ENCODE measurements around the gene ANKRD6. TPM values are rescaled to one million over a fixed set of nuclear protein-coding genes. Genes with fewer than 3 reads are reported as not detected.

The ANKRD6 gene
- polyA plus RNA-seq, 3 donors, result 0.93 to 3.0 (median 1.2) TPM

GRCh38 chr6:89591745-89592144, 158.8 kb downstream of the ANKRD6 start:
- no peak for TF ChIP-seq CTCF (IDR thresholded peaks at IDR 0.05)

GRCh38 chr6:89596056-89596455, 163.1 kb downstream of the ANKRD6 start:
- Mint-ChIP-seq H3K4me3 (no peak overlapping the region), H3K4me1 (peaks cover 14% of the 10 kb centered on the region), H3K36me3 (no peaks in the 10 kb centered on the region), H3K9me3 (peaks cover 0 to 5% (median 2%) of the 10 kb centered on the region in 7 donors), H3K27me3 (ENCODE audit: low read depth in 3 of 3) (no peaks in the 10 kb centered on the region), H3K27ac (peak overlapping the region in 3 of 7 donors; percentile 60 to 84 (median 70))
- Histone ChIP-seq H2AFZ (ENCODE audit: insufficient read depth, low read depth, low read length, poor library complexity, severe bottlenecking) (peak overlapping the region; percentile 11), H3K4me1 (ENCODE audit: control insufficient read depth in 1 of 2, insufficient read depth in 2 of 2, low read length in 2 of 2) (peaks cover 8 to 15% of the 10 kb centered on the region in 2 donors), H3K4me3 (replicated peaks in 1 of 3; ENCODE audit: low read depth in 2 of 3, low read length in 3 of 3) (no peak overlapping the region), H4K20me1 (ENCODE audit: insufficient read depth, low read length) (no peaks in the 10 kb centered on the region), H3K36me3 (replicated peaks in 1 of 2; ENCODE audit: control insufficient read depth in 1 of 2, insufficient read depth in 2 of 2, low read length in 2 of 2) (no peaks in the 10 kb centered on the region), H3K9me3 (replicated peaks in 1 of 2; ENCODE audit: control insufficient read depth in 1 of 2, insufficient read depth in 1 of 2, low read length in 2 of 2) (no peaks in the 10 kb centered on the region), H3K27me3 (ENCODE audit: control insufficient read depth in 2 of 2, insufficient read depth in 2 of 2, low read length in 2 of 2) (no peaks in the 10 kb centered on the region), H3K9ac (ENCODE audit: insufficient read depth, low read length, poor library complexity, severe bottlenecking) (no peak overlapping the region), H3K4me2 (replicated peaks; ENCODE audit: extremely low read depth, low read length, poor library complexity, severe bottlenecking) (no peak overlapping the region), H3K27ac (ENCODE audit: low read depth in 1 of 2, low read length in 2 of 2) (peak overlapping the region in 1 of 2 donors; percentile 51), H3K79me2 (ENCODE audit: insufficient read depth, low read length) (no peaks in the 10 kb centered on the region)
- peak; percentile 6 to 57 (median 19) for DNase-seq
- intact Hi-C loops (cut with micrococcal nuclease), result no loop called here
- WGBS (ENCODE audit: insufficient coverage), result 60% methylated on average over 1 of the region's 2 CpGs
- TF ChIP-seq CTCF (IDR thresholded peaks at IDR 0.05), result no peak

More at GRCh38 chr6:89591745-89592144, 158.8 kb downstream of the ANKRD6 start:
- Histone ChIP-seq H3K79me2 (ENCODE audit: insufficient read depth, low read length) (no peaks in the 10 kb centered on the region), H3K4me1 (ENCODE audit: control insufficient read depth in 1 of 2, insufficient read depth in 2 of 2, low read length in 2 of 2) (peaks cover 8 to 12% of the 10 kb centered on the region in 2 donors), H2AFZ (ENCODE audit: insufficient read depth, low read depth, low read length, poor library complexity, severe bottlenecking) (no peak overlapping the region), H3K4me2 (replicated peaks; ENCODE audit: extremely low read depth, low read length, poor library complexity, severe bottlenecking) (no peak overlapping the region), H3K27me3 (ENCODE audit: control insufficient read depth in 2 of 2, insufficient read depth in 2 of 2, low read length in 2 of 2) (no peaks in the 10 kb centered on the region), H3K36me3 (replicated peaks in 1 of 2; ENCODE audit: control insufficient read depth in 1 of 2, insufficient read depth in 2 of 2, low read length in 2 of 2) (no peaks in the 10 kb centered on the region), H3K9me3 (replicated peaks in 1 of 2; ENCODE audit: control insufficient read depth in 1 of 2, insufficient read depth in 1 of 2, low read length in 2 of 2) (no peaks in the 10 kb centered on the region), H3K27ac (ENCODE audit: low read depth in 1 of 2, low read length in 2 of 2) (no peak overlapping the region), H3K4me3 (replicated peaks in 1 of 3; ENCODE audit: low read depth in 2 of 3, low read length in 3 of 3) (no peak overlapping the region), H4K20me1 (ENCODE audit: insufficient read depth, low read length) (no peaks in the 10 kb centered on the region), H3K9ac (ENCODE audit: insufficient read depth, low read length, poor library complexity, severe bottlenecking) (no peak overlapping the region)
- Mint-ChIP-seq H3K9me3 (peaks cover 0 to 3% (median 0%) of the 10 kb centered on the region in 7 donors), H3K36me3 (no peaks in the 10 kb centered on the region), H3K27me3 (ENCODE audit: low read depth in 3 of 3) (no peaks in the 10 kb centered on the region), H3K4me3 (no peak overlapping the region), H3K4me1 (peaks cover 14% of the 10 kb centered on the region), H3K27ac (peak overlapping the region in 1 of 7 donors; percentile 68)
- intact Hi-C loops (cut with micrococcal nuclease), result no loop called here
- WGBS (ENCODE audit: insufficient coverage), result 90% methylated on average over 3 of the region's 4 CpGs
- DNase-seq, result no peak
